GM18502 (cell line): ENCODE data around the gene ENOX1.

Experiments used
- ATAC-seq: cut with Tn5 transposase; IDR thresholded peaks from one replicate; pipeline ENCODE4 v1.9.1; 2021; ENCODE audit warnings: mild to moderate bottlenecking; ENCODE audit not compliant: unreplicated experiment, poor library complexity

Gene ENOX1

GRCh38 chr13:43414111-43414510, 372.7 kb downstream of the ENOX1 start:
- no peak for ATAC-seq

GRCh38 chr13:43411741-43412140, 375.0 kb downstream of the ENOX1 start:
- no peak for ATAC-seq

- no peak for ATAC-seq
Observed at GRCh38 chr13:43411211-43411610, 375.6 kb downstream of the ENOX1 start.

- no peak for ATAC-seq
Observed at GRCh38 chr13:43408274-43408673, 378.5 kb downstream of the ENOX1 start.

GRCh38 chr13:43407023-43407581, 379.7 kb downstream of the ENOX1 start:
- ATAC-seq = no peak

- ATAC-seq = no peak
Observed at GRCh38 chr13:43405457-43405856, 381.3 kb downstream of the ENOX1 start.

- ATAC-seq = no peak
Observed at GRCh38 chr13:43402380-43402779, 384.4 kb downstream of the ENOX1 start.

- ATAC-seq = no peak
Observed at GRCh38 chr13:43401361-43401760, 385.4 kb downstream of the ENOX1 start.

GRCh38 chr13:43397111-43397510, 389.7 kb downstream of the ENOX1 start:
- no peak for ATAC-seq

- peak; percentile 25 for ATAC-seq
Observed at GRCh38 chr13:43391036-43391435, 395.7 kb downstream of the ENOX1 start.

GRCh38 chr13:43390619-43391018, 396.2 kb downstream of the ENOX1 start:
- peak; percentile 67 for ATAC-seq

- peak; percentile 14 for ATAC-seq
Observed at GRCh38 chr13:43389983-43390382, 396.8 kb downstream of the ENOX1 start.

GRCh38 chr13:43389573-43389972, 397.2 kb downstream of the ENOX1 start:
- no peak for ATAC-seq

GRCh38 chr13:43388282-43389034, 398.3 kb downstream of the ENOX1 start:
- ATAC-seq = no peak

GRCh38 chr13:43387880-43388279, 398.9 kb downstream of the ENOX1 start:
- no peak for ATAC-seq

- no peak for ATAC-seq
Observed at GRCh38 chr13:43383498-43384165, 403.1 kb downstream of the ENOX1 start.

GRCh38 chr13:43379738-43380137, 407.0 kb downstream of the ENOX1 start:
- no peak for ATAC-seq

GRCh38 chr13:43377973-43378372, 408.8 kb downstream of the ENOX1 start:
- no peak for ATAC-seq

GRCh38 chr13:43377149-43377548, 409.6 kb downstream of the ENOX1 start:
- no peak for ATAC-seq

- no peak for ATAC-seq
Observed at GRCh38 chr13:43376596-43376995, 410.2 kb downstream of the ENOX1 start.

GRCh38 chr13:43375797-43376465, 410.8 kb downstream of the ENOX1 start:
- ATAC-seq = no peak
